DND-41 (cell line): Measurements from ENCODE around the gene CDK8.

Source experiments
- ATAC-seq: fragments of 200-7000 bp; cut with Tn5 transposase; 3 replicates; pipeline ENCODE4 v1.9.1; 2021; ENCODE audit warnings: low read depth; ENCODE audit not compliant: insufficient read depth
- DNase-seq: peaks from one replicate; pipeline ENCODE4 v3.0.0-alpha.2; 2020
- H2AFZ ChIP-seq: 2 replicates; pipeline ENCODE4 v1.6.0; 2012; ENCODE audit warnings: low read depth, low read length
- H3K27ac ChIP-seq: 2 replicates; pipeline ENCODE4 v1.5.1; 2012; ENCODE audit warnings: low read length, inconsistent platforms
- H3K27me3 ChIP-seq: fragments of 200-600 bp; sonication (generic); 2 replicates; pipeline ENCODE4 v1.6.0; 2012; ENCODE audit warnings: low read length, mild to moderate bottlenecking, inconsistent platforms; ENCODE audit not compliant: insufficient read depth, poor library complexity
- H3K36me3 ChIP-seq: 2 replicates; pipeline ENCODE4 v1.5.1; 2012; ENCODE audit warnings: low read length, inconsistent platforms; ENCODE audit not compliant: insufficient read depth
- H3K4me1 ChIP-seq: 2 replicates; pipeline ENCODE4 v1.5.1; 2012; ENCODE audit warnings: mild to moderate bottlenecking, low read length; ENCODE audit not compliant: insufficient read depth
- H3K4me2 ChIP-seq: 2 replicates; pipeline ENCODE4 v1.6.0; 2012; ENCODE audit warnings: mild to moderate bottlenecking, moderate library complexity, low read length, inconsistent platforms; ENCODE audit not compliant: insufficient read depth
- H3K4me3 ChIP-seq, 2 experiments: fragments of 200-600 bp in 1 of 2; shearing (Covaris generic) in 1 of 2; 2 replicates each; pipeline ENCODE4 v1.5.1; 2012 to 2016; ENCODE audit warnings: inconsistent platforms in 2 of 2, low read length in 2 of 2, mild to moderate bottlenecking in 2 of 2, low read depth in 1 of 2, moderate library complexity in 1 of 2
- H3K79me2 ChIP-seq: 2 replicates; pipeline ENCODE4 v1.6.0; 2012; ENCODE audit warnings: low read length, inconsistent platforms; ENCODE audit not compliant: insufficient read depth
- H3K9ac ChIP-seq: 2 replicates; pipeline ENCODE4 v1.6.0; 2012; ENCODE audit warnings: low read depth, mild to moderate bottlenecking, inconsistent platforms, low read length, moderate library complexity
- H3K9me3 ChIP-seq: 2 replicates; pipeline ENCODE4 v1.5.1; 2012; ENCODE audit warnings: low read length, moderate library complexity, mild to moderate bottlenecking, inconsistent platforms; ENCODE audit not compliant: insufficient read depth, severe bottlenecking
- H4K20me1 ChIP-seq: 2 replicates; pipeline ENCODE4 v1.6.0; 2012; ENCODE audit warnings: low read length; ENCODE audit not compliant: insufficient read depth
- CTCF ChIP-seq: IDR thresholded peaks from 2 replicates; pipeline ENCODE4 v1.5.1; 2012; ENCODE audit warnings: borderline replicate concordance, low read length, moderate library complexity, mild to moderate bottlenecking; ENCODE audit not compliant: poor library complexity, severe bottlenecking; ENCODE audit errors: extremely low read depth
- EZH2 ChIP-seq: IDR thresholded peaks from 3 replicates; pipeline ENCODE4 v1.6.1; 2012; ENCODE audit warnings: borderline replicate concordance, low read depth, mild to moderate bottlenecking, moderate library complexity, low read length, inconsistent platforms; ENCODE audit not compliant: severe bottlenecking

The CDK8 gene

GRCh38 chr13:26221399-26221720, 32.6 kb upstream of the CDK8 start:
- H3K27ac ChIP-seq: peak overlapping the region; percentile 97
- H3K79me2 ChIP-seq: peaks cover 27% of the 10 kb centered on the region
- H3K4me1 ChIP-seq: peaks cover 28% of the 10 kb centered on the region
- no peaks in the 10 kb centered on the region for H3K27me3 ChIP-seq
- peak overlapping the region; percentile 94 for H3K9ac ChIP-seq
- peak; percentile 36; the same call in 2 of the 3 replicates for ATAC-seq
- peak overlapping the region; percentile 99 for H2AFZ ChIP-seq
- TF ChIP-seq CTCF (no peak), EZH2 (no peak)
- peaks cover 43% of the 10 kb centered on the region for H3K36me3 ChIP-seq
- DNase-seq: no peak
- no peaks in the 10 kb centered on the region for H3K9me3 ChIP-seq
- H3K4me2 ChIP-seq: peak overlapping the region; percentile 75
- H4K20me1 ChIP-seq: no peaks in the 10 kb centered on the region; the same call in 1 of the 2 replicates
- H3K4me3 ChIP-seq: peak overlapping the region; percentile 86 to 89

DNA sequence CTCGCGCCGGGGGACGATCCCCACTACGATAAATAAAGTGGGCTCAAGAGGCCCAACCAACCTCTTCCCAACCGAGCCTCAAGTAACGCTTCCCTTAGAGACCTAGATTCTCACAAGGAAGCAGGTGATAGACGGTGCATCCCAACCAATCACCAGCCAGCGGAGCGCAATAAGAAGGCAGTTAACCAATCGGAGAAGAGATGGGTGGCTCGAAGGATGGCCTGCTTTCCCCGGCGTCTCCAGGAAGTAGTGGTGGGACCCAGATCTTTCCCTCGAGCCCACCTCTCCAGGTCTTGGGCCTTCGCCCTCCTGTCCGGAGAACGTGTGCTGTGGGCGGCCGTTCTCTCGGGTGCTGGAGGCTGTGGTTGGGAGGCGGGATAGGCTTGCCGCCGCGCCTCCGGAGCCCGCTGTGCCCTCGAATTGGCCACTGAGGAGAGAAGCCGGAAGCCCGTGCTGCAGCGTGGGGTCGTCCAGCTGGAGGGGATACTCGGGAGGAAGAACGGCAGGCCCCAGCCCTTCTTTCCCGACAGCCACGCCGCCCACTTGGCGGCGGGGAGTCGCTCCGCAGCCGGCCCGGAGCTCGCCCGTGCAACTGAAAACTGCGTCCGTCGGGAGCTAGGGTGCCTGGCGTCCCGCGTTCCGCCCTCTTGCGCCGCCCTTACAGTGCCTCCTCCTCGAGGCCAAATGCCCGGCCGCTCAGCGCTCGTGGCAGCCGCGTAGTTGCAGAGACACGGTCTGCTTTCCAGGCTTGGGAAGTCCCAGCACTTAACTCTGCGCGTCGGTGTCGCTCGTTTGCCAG, 32.0 kb upstream of the CDK8 start, which contains the start of gene RNF6:
TSS of gene RNF6 (minus strand) at position 594 of the 799 bp plus-strand sequence. CDS start 2,665 bp downstream, outside the sequence.
- Histone ChIP-seq H3K9me3 (no peaks in the 10 kb centered on the region), H2AFZ (peak within 1 kb of the TSS; percentile 99), H3K9ac (peak within 1 kb of the TSS; percentile 94), H4K20me1 (no peaks in the 10 kb centered on the region; the same call in 1 of the 2 replicates), H3K36me3 (peaks cover 37% of the 10 kb centered on the region), H3K27me3 (no peaks in the 10 kb centered on the region), H3K4me2 (peak within 1 kb of the TSS; percentile 75), H3K27ac (peak within 1 kb of the TSS; percentile 97), H3K79me2 (peaks cover 27% of the 10 kb centered on the region), H3K4me1 (peaks cover 28% of the 10 kb centered on the region), H3K4me3 (peak within 1 kb of the TSS; percentile 86 to 89)
- ATAC-seq: peak; percentile 97
- peak; percentile 95 for DNase-seq
- TF ChIP-seq EZH2: no peak
- no peak for TF ChIP-seq CTCF

DNA sequence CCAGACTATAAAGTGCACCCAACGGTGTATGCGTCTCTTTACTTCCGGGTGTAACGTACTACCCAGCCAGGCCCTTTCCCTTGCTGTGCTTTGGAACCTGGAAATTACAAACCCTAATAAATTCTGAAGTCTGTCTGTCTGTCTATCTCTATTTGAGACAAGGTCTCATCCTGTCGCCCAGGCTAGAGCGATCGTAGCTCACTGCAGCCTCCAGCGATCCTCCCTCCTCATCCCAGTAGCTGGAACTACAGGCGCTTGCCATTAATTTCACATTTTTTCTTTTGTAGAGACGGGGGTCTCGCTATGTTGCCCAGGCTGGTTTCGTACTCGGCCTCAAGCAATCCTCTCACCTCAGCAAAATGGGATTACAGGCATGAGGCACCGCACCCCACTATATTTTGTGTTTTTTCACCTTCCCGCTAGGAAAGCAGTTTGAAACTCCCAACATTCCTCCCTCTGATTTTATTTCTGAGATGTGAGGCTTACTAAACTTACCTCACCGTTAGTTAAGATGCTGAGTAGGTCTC, 31.3 kb upstream of the CDK8 start:
- H3K27ac ChIP-seq: peak overlapping the region; percentile 97
- H3K79me2 ChIP-seq: peaks cover 27% of the 10 kb centered on the region
- peak overlapping the region; percentile 86 to 89; a peak in 3 of 4 replicates for H3K4me3 ChIP-seq
- peaks cover 31% of the 10 kb centered on the region for H3K36me3 ChIP-seq
- no peaks in the 10 kb centered on the region for H3K9me3 ChIP-seq
- H4K20me1 ChIP-seq: no peaks in the 10 kb centered on the region; the same call in 1 of the 2 replicates
- no peaks in the 10 kb centered on the region for H3K27me3 ChIP-seq
- H3K9ac ChIP-seq: peak overlapping the region; percentile 94
- peak; percentile 45 for ATAC-seq
- no peak for TF ChIP-seq EZH2
- TF ChIP-seq CTCF: no peak
- DNase-seq: no peak
- H3K4me2 ChIP-seq: peak overlapping the region; percentile 75
- H3K4me1 ChIP-seq: peaks cover 28% of the 10 kb centered on the region
- peak overlapping the region; percentile 99 for H2AFZ ChIP-seq
